ENCODE data around the gene NADSYN1. TPM values are rescaled to one million over a fixed set of nuclear protein-coding genes. Genes with fewer than 3 reads are reported as not detected.

NADSYN1 gene
- total and polyA plus RNA-seq, 2 of the 13 experiments (the other 11 are each of a cell fraction or from before 2014, with no cell fraction given) = 35.7 to 51.5 TPM

- ChIA-PET CTCF (ENCODE audit: low intra/inter-chr PET ratio, low total read pairs) (no interaction called here), POLR2A (no interaction called here)
- Histone ChIP-seq H3K27me3 (ENCODE audit: control insufficient read depth in 1 of 2, insufficient read depth in 2 of 2, low read length in 2 of 2) (no peaks in the 10 kb centered on the region), H3K36me3 (replicated peaks in 1 of 2; ENCODE audit: control insufficient read depth in 1 of 2, insufficient read depth in 2 of 2, low read length in 2 of 2) (peaks cover 12 to 39% of the 10 kb centered on the region in 2 experiments; a peak in 4 of 5 replicates), H3K4me2 (ENCODE audit: low read depth, low read length) (no peak overlapping the region), H3K4me1 (ENCODE audit: insufficient read depth, low read length) (no peaks in the 10 kb centered on the region), H2AFZ (ENCODE audit: low read length) (no peak overlapping the region), H3K9me3 (ENCODE audit: low read length) (no peaks in the 10 kb centered on the region), H3K9ac (ENCODE audit: insufficient read depth, low read depth, low read length) (no peak overlapping the region), H4K20me1 (ENCODE audit: insufficient read depth, low read length) (no peaks in the 10 kb centered on the region), H3K27ac (ENCODE audit: extremely low read length, insufficient read depth, low read length) (no peak overlapping the region), H3K79me2 (ENCODE audit: insufficient read depth, low read length) (no peaks in the 10 kb centered on the region), H3K4me3 (replicated peaks in 1 of 3; ENCODE audit: insufficient read depth in 1 of 3, low read depth in 2 of 3, low read length in 3 of 3) (no peak overlapping the region)
- TF ChIP-seq ZSCAN9 (CRISPR knock-in tag; IDR thresholded peaks at IDR 0.05; ENCODE audit: borderline replicate concordance) = no peak
- in situ Hi-C loops (cut with HindIII; ENCODE audit: extremely low pct_ligation_motif_present, low pct_unique_long_range_greater_than_20kb) = no loop called here
- BruUV-seq (replicated peaks) = no TSS peak
- ATAC-seq (no peak), DNase-seq (ENCODE audit: low spot score) (no peak), FAIRE-seq (no peak)
- intact Hi-C loops (cut with micrococcal nuclease; ENCODE audit: unreplicated experiment) = no loop called here
- WGBS (ENCODE audit: low lambda C conversion rate) = 97% methylated on average over 10 of the region's 10 CpGs
Observed at GRCh38 chr11:71502026-71502425, 49.0 kb downstream of the NADSYN1 start.

GRCh38 chr11:71502871-71503435, 50.0 kb downstream of the NADSYN1 start:
- no peaks in the 10 kb centered on the region for H3K9me3 ChIP-seq (ENCODE audit: low read length)
- TF ChIP-seq SETDB1 (CRISPR knock-in tag; IDR thresholded peaks at IDR 0.05; ENCODE audit: borderline replicate concordance) (no peak), RARG (CRISPR knock-in tag; IDR thresholded peaks at IDR 0.05; ENCODE audit: low read depth) (no peak), ZNF790 (CRISPR knock-in tag; IDR thresholded peaks at IDR 0.05; ENCODE audit: borderline replicate concordance) (no peak), FOXO1 (CRISPR knock-in tag; IDR thresholded peaks at IDR 0.05) (no peak), NR0B2 (CRISPR knock-in tag; IDR thresholded peaks at IDR 0.05) (no peak), RFXAP (CRISPR knock-in tag; IDR thresholded peaks at IDR 0.05; ENCODE audit: borderline replicate concordance) (no peak)
- ChIA-PET CTCF (ENCODE audit: low intra/inter-chr PET ratio, low total read pairs) (no interaction called here), POLR2A (no interaction called here)
- intact Hi-C loops (cut with micrococcal nuclease; ENCODE audit: unreplicated experiment) = no loop called here
- no peaks in the 10 kb centered on the region for H3K4me1 ChIP-seq (ENCODE audit: insufficient read depth, low read length)
- H3K27ac ChIP-seq (ENCODE audit: extremely low read length, insufficient read depth, low read length) = no peak overlapping the region
- no peak overlapping the region for H2AFZ ChIP-seq (ENCODE audit: low read length)
- no peak for FAIRE-seq
- H4K20me1 ChIP-seq (ENCODE audit: insufficient read depth, low read length) = no peaks in the 10 kb centered on the region
- peaks cover 12 to 30% of the 10 kb centered on the region in 2 experiments; a peak in 4 of 5 replicates for H3K36me3 ChIP-seq (replicated peaks in 1 of 2; ENCODE audit: control insufficient read depth in 1 of 2, insufficient read depth in 2 of 2, low read length in 2 of 2)
- in situ Hi-C loops (cut with HindIII; ENCODE audit: extremely low pct_ligation_motif_present, low pct_unique_long_range_greater_than_20kb) = no loop called here
- H3K9ac ChIP-seq (ENCODE audit: insufficient read depth, low read depth, low read length) = no peak overlapping the region
- no peaks in the 10 kb centered on the region for H3K79me2 ChIP-seq (ENCODE audit: insufficient read depth, low read length)
- no peak overlapping the region for H3K4me2 ChIP-seq (ENCODE audit: low read depth, low read length)
- H3K27me3 ChIP-seq (ENCODE audit: control insufficient read depth in 1 of 2, insufficient read depth in 2 of 2, low read length in 2 of 2) = no peaks in the 10 kb centered on the region
- no peak for ATAC-seq
- H3K4me3 ChIP-seq (replicated peaks in 1 of 3; ENCODE audit: insufficient read depth in 1 of 3, low read depth in 2 of 3, low read length in 3 of 3) = no peak overlapping the region
- 97% methylated on average over 15 of the region's 15 CpGs for WGBS (ENCODE audit: low lambda C conversion rate)
- no peak for DNase-seq (ENCODE audit: low spot score)
- BruUV-seq (replicated peaks) = no TSS peak
